ENCODE data around the gene MYOF. TPM values are rescaled to one million over a fixed set of nuclear protein-coding genes. Genes with fewer than 3 reads are reported as not detected.
"Not testable (repeated sequence)": the region's sequence is repeated elsewhere in the genome, so short reads cannot be mapped to it uniquely, and the experiment has no call there.

MYOF gene
- total RNA-seq, 5 donors from 2014 or later (not counting 1 experiment from before 2014, with no cell fraction given) = 0.65 to 1.1 (median 0.86) TPM

DNA sequence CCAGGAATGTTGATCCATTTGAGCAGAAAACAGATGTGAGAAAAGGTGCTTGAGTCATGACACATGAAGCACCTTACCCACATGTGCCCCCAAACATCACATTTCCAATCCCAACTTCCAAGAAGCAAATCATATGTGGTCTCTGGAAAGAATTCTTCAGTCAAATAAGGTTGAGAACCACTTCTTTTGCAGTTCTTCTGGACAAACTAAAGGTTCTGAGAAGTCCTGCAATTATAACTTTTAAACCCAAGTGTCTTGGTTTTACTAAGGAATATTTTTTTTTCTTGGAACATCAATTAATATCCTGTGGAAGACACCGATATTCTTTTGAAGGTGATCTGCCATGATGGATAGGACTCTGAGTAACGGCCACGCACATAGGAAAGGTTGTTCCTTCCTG, 151.3 kb downstream of the MYOF start:
- no peak overlapping the region for H3K4me3 Mint-ChIP-seq
- Histone ChIP-seq H3K36me3 (ENCODE audit: control insufficient read depth in 2 of 2, extremely low read depth in 1 of 2, insufficient read depth in 1 of 2, low read length in 1 of 2) (no peaks in the 10 kb centered on the region), H3K27me3 (replicated peaks in 1 of 2; ENCODE audit: control insufficient read depth in 2 of 2, extremely low read depth in 1 of 2, insufficient read depth in 2 of 2, low read length in 1 of 2) (peaks cover 0 to 12% of the 10 kb centered on the region in 2 experiments), H3K4me1 (ENCODE audit: control insufficient read depth in 1 of 2, extremely low read depth in 1 of 2, insufficient read depth in 2 of 2, low read length in 2 of 2) (no peaks in the 10 kb centered on the region), H3K4me3 (ENCODE audit: control insufficient read depth in 1 of 2, extremely low read depth in 1 of 2, low read length in 1 of 2) (no peak overlapping the region), H3K9me3 (no peaks in the 10 kb centered on the region), H3K27ac (ENCODE audit: low read length) (no peak overlapping the region)
- ChIA-PET CTCF (no interaction called here), POLR2A (no interaction called here)
- no peaks in the 10 kb centered on the region for H3K9me3 Mint-ChIP-seq
- ATAC-seq (replicated peaks in 1 of 4) (no peak), DNase-seq (no peak)
- no peaks in the 10 kb centered on the region for H3K4me1 Mint-ChIP-seq
- peaks cover 5 to 8% of the 10 kb centered on the region in 2 donors for H3K27me3 Mint-ChIP-seq
- no peak overlapping the region for H3K27ac Mint-ChIP-seq
- H3K36me3 Mint-ChIP-seq = no peaks in the 10 kb centered on the region
- WGBS (ENCODE audit: insufficient coverage) = 100% methylated on average over 1 of the region's 3 CpGs

DNA sequence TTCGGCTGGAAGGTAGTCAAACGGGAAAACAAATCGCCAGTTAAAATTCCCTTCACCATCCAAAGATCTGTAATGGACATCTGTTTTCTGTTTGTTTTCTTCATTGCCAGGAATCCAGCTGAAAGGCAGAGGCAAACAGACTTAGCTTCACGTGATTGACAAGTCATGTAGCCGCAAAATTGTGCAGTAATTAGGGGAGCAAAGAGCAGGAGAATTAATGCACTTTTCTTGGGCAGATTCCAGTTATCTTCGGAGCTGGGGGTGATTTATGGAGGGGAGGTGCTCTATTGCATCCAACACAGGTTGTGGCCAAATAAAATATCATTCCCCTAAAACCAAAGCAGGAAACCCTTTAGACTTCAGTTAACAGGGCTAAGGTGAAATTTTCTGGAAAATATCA, 162.2 kb downstream of the MYOF start:
- CTCF ChIA-PET = interaction anchor here in 1 of 2 donors (0.6 to 0.7 kb wide), 2 partner anchors 18 to 63 kb away, joined by 3 to 5 read pairs; no protein-coding TSS in a partner anchor
- Histone ChIP-seq H3K4me3 (ENCODE audit: control insufficient read depth in 1 of 2, extremely low read depth in 1 of 2, low read length in 1 of 2) (no peak overlapping the region), H3K9me3 (no peaks in the 10 kb centered on the region), H3K36me3 (ENCODE audit: control insufficient read depth in 2 of 2, extremely low read depth in 1 of 2, insufficient read depth in 1 of 2, low read length in 1 of 2) (no peaks in the 10 kb centered on the region), H3K4me1 (ENCODE audit: control insufficient read depth in 1 of 2, extremely low read depth in 1 of 2, insufficient read depth in 2 of 2, low read length in 2 of 2) (no peaks in the 10 kb centered on the region), H3K27me3 (replicated peaks in 1 of 2; ENCODE audit: control insufficient read depth in 2 of 2, extremely low read depth in 1 of 2, insufficient read depth in 2 of 2, low read length in 1 of 2) (no peaks in the 10 kb centered on the region), H3K27ac (ENCODE audit: low read length) (no peak overlapping the region)
- ATAC-seq (replicated peaks in 1 of 4) = no peak
- WGBS (ENCODE audit: insufficient coverage) = no CpG with 5 or more reads among the region's 6 CpGs
- Mint-ChIP-seq H3K27me3 (peaks cover 7 to 14% of the 10 kb centered on the region in 2 donors), H3K4me1 (no peaks in the 10 kb centered on the region), H3K27ac (no peak overlapping the region), H3K9me3 (no peaks in the 10 kb centered on the region), H3K36me3 (no peaks in the 10 kb centered on the region), H3K4me3 (no peak overlapping the region)
- POLR2A ChIA-PET = no interaction called here
- DNase-seq = no peak

DNA sequence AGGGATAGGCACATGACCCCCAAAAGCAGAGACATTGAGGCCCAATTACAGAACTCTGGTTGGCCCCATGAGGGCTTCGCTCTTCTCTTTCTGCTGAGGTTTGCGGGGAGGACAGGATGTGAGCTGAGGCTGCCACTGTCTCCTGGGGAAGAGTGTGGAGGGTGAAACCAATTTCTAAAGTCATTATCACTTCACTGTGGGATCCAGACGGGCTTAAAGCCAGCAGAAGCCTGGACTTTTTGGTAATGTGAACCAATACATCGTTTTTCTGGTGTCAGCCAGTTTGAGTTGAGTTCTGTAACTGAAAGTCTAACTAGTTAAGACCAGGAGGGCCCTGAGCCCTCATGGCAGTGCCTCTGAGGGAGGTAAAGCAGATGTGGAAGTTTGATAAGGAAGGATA, 163.0 kb downstream of the MYOF start:
- Histone ChIP-seq H3K4me3 (ENCODE audit: control insufficient read depth in 1 of 2, extremely low read depth in 1 of 2, low read length in 1 of 2) (no peak overlapping the region), H3K27ac (ENCODE audit: low read length) (no peak overlapping the region), H3K9me3 (no peaks in the 10 kb centered on the region), H3K4me1 (ENCODE audit: control insufficient read depth in 1 of 2, extremely low read depth in 1 of 2, insufficient read depth in 2 of 2, low read length in 2 of 2) (no peaks in the 10 kb centered on the region), H3K27me3 (replicated peaks in 1 of 2; ENCODE audit: control insufficient read depth in 2 of 2, extremely low read depth in 1 of 2, insufficient read depth in 2 of 2, low read length in 1 of 2) (no peaks in the 10 kb centered on the region), H3K36me3 (ENCODE audit: control insufficient read depth in 2 of 2, extremely low read depth in 1 of 2, insufficient read depth in 1 of 2, low read length in 1 of 2) (no peaks in the 10 kb centered on the region)
- no peak overlapping the region for H3K4me3 Mint-ChIP-seq
- ChIA-PET POLR2A (no interaction called here), CTCF (interaction anchor here in 1 of 2 donors (0.6 kb wide), 1 partner anchor 62 kb away, joined by 5 read pairs; no protein-coding TSS in a partner anchor)
- no peaks in the 10 kb centered on the region for H3K36me3 Mint-ChIP-seq
- no peak overlapping the region for H3K27ac Mint-ChIP-seq
- H3K9me3 Mint-ChIP-seq = no peaks in the 10 kb centered on the region
- 27% methylated on average over 1 of the region's 4 CpGs for WGBS (ENCODE audit: insufficient coverage)
- H3K27me3 Mint-ChIP-seq = peaks cover 7 to 14% of the 10 kb centered on the region in 2 donors
- DNase-seq = no peak
- no peak for ATAC-seq (replicated peaks in 1 of 4)
- no peaks in the 10 kb centered on the region for H3K4me1 Mint-ChIP-seq

DNA sequence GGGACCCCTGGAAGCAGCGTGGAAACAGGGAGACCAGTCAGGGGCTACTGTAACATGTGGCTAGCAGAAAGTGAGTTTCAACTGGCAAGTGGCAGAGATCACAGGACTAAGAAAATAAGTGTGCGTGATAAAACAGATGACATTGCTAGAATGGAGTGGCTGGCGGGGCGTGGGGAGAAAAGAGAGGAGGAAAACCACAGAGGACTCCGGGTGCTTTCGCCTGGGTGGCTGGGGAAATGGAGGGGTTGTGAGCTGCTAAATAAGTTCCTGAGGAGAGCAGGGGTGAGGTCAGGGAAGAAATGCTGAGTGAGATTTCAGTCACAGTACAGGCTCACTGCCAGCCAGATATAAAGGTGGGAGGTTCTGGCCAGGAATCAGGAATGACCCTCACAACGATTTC, 166.9 kb downstream of the MYOF start:
- H3K27ac ChIP-seq (ENCODE audit: low read length) = no peak overlapping the region

DNA sequence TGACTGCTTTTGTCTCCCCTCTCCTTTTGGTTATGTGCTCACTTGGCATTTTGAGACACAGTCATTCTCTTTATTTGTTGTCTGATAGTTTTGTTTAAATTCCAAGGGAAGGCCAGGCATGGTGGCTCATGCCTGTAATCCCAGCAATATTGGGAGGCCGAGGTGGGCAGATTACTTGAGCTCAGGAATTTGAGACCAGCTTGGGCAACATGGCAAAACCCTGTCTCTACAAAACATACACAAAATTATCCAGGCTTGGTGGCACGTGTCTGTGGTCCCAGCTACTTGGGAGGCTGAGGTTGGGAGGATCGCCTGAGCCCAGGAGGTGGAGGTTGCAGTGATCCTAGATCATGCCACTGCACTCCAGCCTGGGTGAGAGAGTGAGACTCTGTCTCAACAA, 167.5 kb downstream of the MYOF start:
- H3K27me3 Mint-ChIP-seq = peaks cover 13 to 17% of the 10 kb centered on the region in 2 donors
- H3K4me1 Mint-ChIP-seq; DNase-seq; H3K36me3 Mint-ChIP-seq; H3K36me3 ChIP-seq (ENCODE audit: control insufficient read depth in 2 of 2, extremely low read depth in 1 of 2, insufficient read depth in 1 of 2, low read length in 1 of 2); H3K9me3 Mint-ChIP-seq; H3K4me3 ChIP-seq (ENCODE audit: control insufficient read depth in 1 of 2, extremely low read depth in 1 of 2, low read length in 1 of 2); H3K27ac Mint-ChIP-seq; H3K4me3 Mint-ChIP-seq; H3K27ac ChIP-seq (ENCODE audit: low read length); POLR2A ChIA-PET; CTCF ChIA-PET; ATAC-seq (replicated peaks in 1 of 4); H3K4me1 ChIP-seq (ENCODE audit: control insufficient read depth in 1 of 2, extremely low read depth in 1 of 2, insufficient read depth in 2 of 2, low read length in 2 of 2); H3K9me3 ChIP-seq; H3K27me3 ChIP-seq (replicated peaks in 1 of 2; ENCODE audit: control insufficient read depth in 2 of 2, extremely low read depth in 1 of 2, insufficient read depth in 2 of 2, low read length in 1 of 2): not testable (repeated sequence)
- no CpG with 5 or more reads among the region's 3 CpGs for WGBS (ENCODE audit: insufficient coverage)

More for the DNA sequence above, 166.9 kb downstream of the MYOF start:
- no peaks in the 10 kb centered on the region for H3K9me3 Mint-ChIP-seq
- Histone ChIP-seq H3K36me3 (ENCODE audit: control insufficient read depth in 2 of 2, extremely low read depth in 1 of 2, insufficient read depth in 1 of 2, low read length in 1 of 2) (no peaks in the 10 kb centered on the region), H3K9me3 (no peaks in the 10 kb centered on the region), H3K4me3 (ENCODE audit: control insufficient read depth in 1 of 2, extremely low read depth in 1 of 2, low read length in 1 of 2) (no peak overlapping the region), H3K27me3 (replicated peaks in 1 of 2; ENCODE audit: control insufficient read depth in 2 of 2, extremely low read depth in 1 of 2, insufficient read depth in 2 of 2, low read length in 1 of 2) (no peaks in the 10 kb centered on the region), H3K4me1 (ENCODE audit: control insufficient read depth in 1 of 2, extremely low read depth in 1 of 2, insufficient read depth in 2 of 2, low read length in 2 of 2) (no peaks in the 10 kb centered on the region)
- no peak overlapping the region for H3K4me3 Mint-ChIP-seq
- no peak overlapping the region for H3K27ac Mint-ChIP-seq
- POLR2A ChIA-PET = no interaction called here
- DNase-seq (no peak), ATAC-seq (replicated peaks in 1 of 4) (no peak)
- CTCF ChIA-PET = no interaction called here
- no peaks in the 10 kb centered on the region for H3K36me3 Mint-ChIP-seq
- H3K4me1 Mint-ChIP-seq = no peaks in the 10 kb centered on the region
- H3K27me3 Mint-ChIP-seq = peaks cover 10 to 16% of the 10 kb centered on the region in 2 donors
- WGBS (ENCODE audit: insufficient coverage) = 32% methylated on average over 7 of the region's 7 CpGs

DNA sequence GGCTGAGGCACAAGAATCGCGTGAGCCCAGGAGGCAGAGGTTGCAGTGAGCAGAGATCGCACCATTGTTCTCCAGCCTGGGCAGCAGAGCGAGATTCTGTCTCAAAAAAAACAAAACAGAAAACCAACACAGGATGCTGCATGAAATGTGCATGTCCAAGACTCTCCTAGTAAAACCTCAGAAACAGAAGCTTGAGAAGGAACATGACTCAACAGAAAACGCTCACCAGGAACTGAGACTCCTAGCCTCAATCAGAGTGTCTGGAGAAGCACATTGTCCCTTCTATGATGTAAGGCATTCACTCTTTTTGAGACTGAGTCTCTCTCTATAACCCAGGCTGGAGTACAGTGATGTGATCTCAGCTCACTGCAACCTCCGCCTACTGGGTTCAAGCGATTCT, 168.3 kb downstream of the MYOF start:
- 13% methylated on average over 1 of the region's 7 CpGs for WGBS (ENCODE audit: insufficient coverage)
- H3K9me3 Mint-ChIP-seq = no peaks in the 10 kb centered on the region
- DNase-seq = no peak
- Histone ChIP-seq H3K27me3 (replicated peaks in 1 of 2; ENCODE audit: control insufficient read depth in 2 of 2, extremely low read depth in 1 of 2, insufficient read depth in 2 of 2, low read length in 1 of 2) (peaks cover 0 to 4% of the 10 kb centered on the region in 2 experiments), H3K36me3 (ENCODE audit: control insufficient read depth in 2 of 2, extremely low read depth in 1 of 2, insufficient read depth in 1 of 2, low read length in 1 of 2) (no peaks in the 10 kb centered on the region), H3K4me3 (ENCODE audit: control insufficient read depth in 1 of 2, extremely low read depth in 1 of 2, low read length in 1 of 2) (no peak overlapping the region), H3K4me1 (ENCODE audit: control insufficient read depth in 1 of 2, extremely low read depth in 1 of 2, insufficient read depth in 2 of 2, low read length in 2 of 2) (no peaks in the 10 kb centered on the region), H3K27ac (ENCODE audit: low read length) (no peak overlapping the region), H3K9me3 (no peaks in the 10 kb centered on the region)
- H3K36me3 Mint-ChIP-seq = no peaks in the 10 kb centered on the region
- ChIA-PET POLR2A (no interaction called here), CTCF (no interaction called here)
- no peak overlapping the region for H3K4me3 Mint-ChIP-seq
- ATAC-seq (replicated peaks in 1 of 4) = no peak
- no peaks in the 10 kb centered on the region for H3K4me1 Mint-ChIP-seq
- H3K27ac Mint-ChIP-seq = no peak overlapping the region
- peaks cover 14 to 23% of the 10 kb centered on the region in 2 donors for H3K27me3 Mint-ChIP-seq

DNA sequence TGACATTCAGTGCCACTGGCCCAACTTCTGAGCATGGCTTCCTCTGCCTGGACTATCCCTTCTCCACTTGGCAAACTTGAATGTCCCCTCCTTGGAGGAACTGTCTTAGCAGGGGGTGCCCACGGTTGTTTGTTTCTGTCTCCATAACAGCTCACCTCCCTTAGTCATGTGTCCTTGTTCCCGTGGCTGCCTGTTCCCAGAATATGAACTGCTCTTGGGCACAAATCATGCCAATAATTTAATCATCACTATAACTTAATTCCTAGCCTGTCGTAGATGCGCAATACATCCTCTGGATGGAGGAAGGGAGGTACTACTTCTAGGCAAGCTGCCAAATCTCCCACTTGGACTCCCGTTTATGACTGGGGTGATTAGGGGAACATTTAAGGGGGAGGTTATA, 173.1 kb downstream of the MYOF start:
- ATAC-seq (replicated peaks in 1 of 4) = no peak
- Mint-ChIP-seq H3K4me1 (no peaks in the 10 kb centered on the region), H3K27ac (no peak overlapping the region), H3K27me3 (peaks cover 6 to 17% of the 10 kb centered on the region in 2 donors), H3K4me3 (no peak overlapping the region), H3K36me3 (no peaks in the 10 kb centered on the region), H3K9me3 (no peaks in the 10 kb centered on the region)
- no peak overlapping the region for H3K27ac ChIP-seq (ENCODE audit: low read length)
- H3K4me3 ChIP-seq (ENCODE audit: control insufficient read depth in 1 of 2, extremely low read depth in 1 of 2, low read length in 1 of 2) = no peak overlapping the region
- no peaks in the 10 kb centered on the region for H3K36me3 ChIP-seq (ENCODE audit: control insufficient read depth in 2 of 2, extremely low read depth in 1 of 2, insufficient read depth in 1 of 2, low read length in 1 of 2)
- H3K27me3 ChIP-seq (replicated peaks in 1 of 2; ENCODE audit: control insufficient read depth in 2 of 2, extremely low read depth in 1 of 2, insufficient read depth in 2 of 2, low read length in 1 of 2) = peaks cover 0 to 4% of the 10 kb centered on the region in 2 experiments
- ChIA-PET POLR2A (no interaction called here), CTCF (interaction anchor here in 1 of 2 donors (0.6 kb wide), 1 partner anchor 55 kb away, joined by 4 read pairs; no protein-coding TSS in a partner anchor)
- H3K4me1 ChIP-seq (ENCODE audit: control insufficient read depth in 1 of 2, extremely low read depth in 1 of 2, insufficient read depth in 2 of 2, low read length in 2 of 2) = no peaks in the 10 kb centered on the region
- DNase-seq = no peak
- 66% methylated on average over 2 of the region's 5 CpGs for WGBS (ENCODE audit: insufficient coverage)
- H3K9me3 ChIP-seq = no peaks in the 10 kb centered on the region
